Activated CD8-positive, alpha-beta memory T cell treated with anti-CD3 and anti-CD28 coated beads, Interleukin-2, amount 50 U/mL, for 4 hours (primary cell): ENCODE results near the gene BTF3.
"Not testable (repeated sequence)": the region's sequence is repeated elsewhere in the genome, so short reads cannot be mapped to it uniquely, and the experiment has no call there.

Experiments
- DNase-seq: peaks from one replicate; pipeline ENCODE4 v3.0.0-alpha.2; 2020

BTF3 gene

DNA sequence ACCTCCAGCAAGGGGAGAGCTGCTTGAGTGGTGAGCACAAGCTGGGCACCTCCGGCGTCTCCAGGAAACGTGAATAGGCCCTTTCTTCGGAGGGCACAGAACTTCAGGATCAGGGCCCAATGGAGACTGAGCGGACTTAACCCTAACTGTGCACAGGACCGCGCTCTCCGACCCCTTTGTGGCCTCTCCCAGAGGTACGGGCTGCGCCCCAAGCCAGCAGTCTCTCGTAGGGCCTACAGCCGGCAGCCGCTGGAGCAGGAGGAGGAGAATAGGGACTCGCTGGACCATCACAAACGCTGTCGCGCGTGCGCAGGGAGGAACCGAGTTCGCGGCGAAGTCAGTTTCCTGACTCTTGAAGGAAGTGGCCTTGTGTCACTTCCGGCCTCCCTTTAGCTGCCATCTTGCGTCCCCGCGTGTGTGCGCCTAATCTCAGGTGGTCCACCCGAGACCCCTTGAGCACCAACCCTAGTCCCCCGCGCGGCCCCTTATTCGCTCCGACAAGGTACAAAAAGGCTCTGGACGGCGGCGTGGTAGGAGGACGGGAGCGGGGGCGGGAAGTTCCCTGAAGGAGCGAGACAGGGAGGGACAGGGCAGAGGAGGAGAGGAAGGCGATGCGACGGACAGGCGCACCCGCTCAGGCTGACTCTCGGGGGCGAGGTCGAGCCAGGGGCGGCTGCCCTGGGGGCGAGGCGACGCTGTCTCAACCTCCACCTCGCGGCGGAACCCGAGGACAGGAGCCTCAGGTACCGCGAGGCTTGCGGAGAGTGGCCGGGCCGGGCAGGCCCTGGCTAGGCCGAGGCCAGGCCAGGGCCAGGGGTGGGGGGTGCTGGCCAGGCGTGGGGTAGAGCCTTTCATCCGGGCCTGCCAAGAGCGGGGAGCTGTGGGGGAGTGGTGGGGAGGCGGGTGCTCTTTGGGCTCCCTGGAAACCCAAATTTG lies at the start of gene BTF3:
Gene BTF3 (plus strand): TSS at position 386 of the 936 bp plus-strand sequence. CDS start 226 bp downstream, at position 612.
- peak; percentile 91 for DNase-seq

DNA sequence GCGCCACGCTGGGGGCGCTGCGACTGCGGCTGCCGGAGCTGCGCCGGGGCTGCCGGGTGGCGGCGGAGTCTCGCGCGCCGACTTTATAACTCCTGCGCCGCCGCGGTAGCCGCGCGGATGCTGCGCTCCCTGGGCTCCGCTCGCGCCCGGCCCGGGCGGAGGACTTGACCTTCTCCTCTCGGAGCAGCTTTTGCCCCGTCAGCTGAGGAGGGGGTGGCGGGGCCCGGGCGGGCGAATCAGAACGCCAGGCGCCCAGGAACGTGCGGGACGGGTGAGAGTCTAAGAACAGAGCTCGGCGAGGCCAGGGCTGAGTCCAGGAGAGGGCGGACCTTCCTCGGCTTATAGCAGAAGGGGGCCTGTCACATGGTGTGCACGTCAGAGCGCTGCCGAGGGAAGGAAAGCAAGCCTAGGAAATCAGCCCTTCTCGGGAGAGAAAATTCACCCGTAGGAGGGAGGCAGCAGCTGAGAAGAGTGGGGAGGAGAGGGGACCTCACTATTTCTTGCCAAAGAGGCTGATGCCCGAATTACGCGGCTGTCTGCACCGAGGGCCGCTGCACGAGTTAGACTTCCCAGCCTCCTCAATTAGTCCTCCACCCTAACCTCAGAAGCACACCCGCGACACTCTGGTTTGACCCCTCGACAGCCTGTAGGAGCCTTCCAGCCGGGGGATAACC lies 49.6 kb upstream of the BTF3 start, which contains the start of gene FOXD1:
Gene FOXD1 (minus strand): TSS at position 315 of the 674 bp plus-strand sequence. CDS start 415 bp downstream, outside the sequence.
- DNase-seq = no peak

DNA sequence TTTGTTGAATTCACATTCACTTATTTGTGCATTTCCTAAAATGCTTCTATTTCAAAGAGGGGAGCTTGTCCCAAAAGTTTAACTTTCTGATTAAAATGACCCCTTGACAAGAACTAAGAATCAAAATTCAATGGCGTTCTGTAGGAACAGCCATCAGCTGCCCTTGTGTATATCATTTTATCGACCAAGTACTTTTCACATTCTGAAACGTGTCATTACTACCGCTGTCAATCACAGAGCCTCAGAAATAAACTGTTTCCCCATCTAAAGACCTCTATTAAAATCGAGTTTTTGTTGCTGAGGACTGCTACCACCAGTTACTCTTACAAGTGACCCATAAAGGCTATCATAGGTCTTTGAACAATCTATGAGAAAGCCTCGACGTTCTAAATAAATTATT lies 48.1 kb upstream of the BTF3 start:
- no peak for DNase-seq

DNA sequence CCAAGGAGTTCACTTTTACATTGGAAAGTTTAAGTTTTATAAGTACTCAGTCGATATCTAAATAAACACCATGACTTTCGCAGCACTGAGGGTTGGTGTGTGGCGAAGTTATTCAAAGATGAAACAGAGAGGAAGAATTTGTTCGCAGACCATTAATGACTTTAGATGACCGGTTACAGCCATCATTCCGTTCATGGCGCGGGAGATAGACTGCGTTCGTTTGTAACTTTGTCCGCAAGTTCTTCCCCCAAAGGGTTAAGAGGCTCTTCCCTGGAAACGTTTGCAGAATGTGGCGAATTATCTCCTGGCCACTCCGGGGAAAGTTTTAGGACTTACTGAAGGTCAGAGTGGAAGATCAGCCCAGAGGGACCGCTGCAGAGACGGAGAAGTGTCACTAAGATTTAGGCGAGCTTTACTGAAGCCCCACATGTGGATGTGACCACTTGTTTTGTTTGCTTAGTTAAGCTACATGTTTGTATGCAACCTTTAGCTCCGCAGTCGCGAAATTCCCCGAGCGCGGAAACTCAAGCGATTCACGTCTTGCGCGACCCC lies 47.5 kb upstream of the BTF3 start:
- DNase-seq = no peak

DNA sequence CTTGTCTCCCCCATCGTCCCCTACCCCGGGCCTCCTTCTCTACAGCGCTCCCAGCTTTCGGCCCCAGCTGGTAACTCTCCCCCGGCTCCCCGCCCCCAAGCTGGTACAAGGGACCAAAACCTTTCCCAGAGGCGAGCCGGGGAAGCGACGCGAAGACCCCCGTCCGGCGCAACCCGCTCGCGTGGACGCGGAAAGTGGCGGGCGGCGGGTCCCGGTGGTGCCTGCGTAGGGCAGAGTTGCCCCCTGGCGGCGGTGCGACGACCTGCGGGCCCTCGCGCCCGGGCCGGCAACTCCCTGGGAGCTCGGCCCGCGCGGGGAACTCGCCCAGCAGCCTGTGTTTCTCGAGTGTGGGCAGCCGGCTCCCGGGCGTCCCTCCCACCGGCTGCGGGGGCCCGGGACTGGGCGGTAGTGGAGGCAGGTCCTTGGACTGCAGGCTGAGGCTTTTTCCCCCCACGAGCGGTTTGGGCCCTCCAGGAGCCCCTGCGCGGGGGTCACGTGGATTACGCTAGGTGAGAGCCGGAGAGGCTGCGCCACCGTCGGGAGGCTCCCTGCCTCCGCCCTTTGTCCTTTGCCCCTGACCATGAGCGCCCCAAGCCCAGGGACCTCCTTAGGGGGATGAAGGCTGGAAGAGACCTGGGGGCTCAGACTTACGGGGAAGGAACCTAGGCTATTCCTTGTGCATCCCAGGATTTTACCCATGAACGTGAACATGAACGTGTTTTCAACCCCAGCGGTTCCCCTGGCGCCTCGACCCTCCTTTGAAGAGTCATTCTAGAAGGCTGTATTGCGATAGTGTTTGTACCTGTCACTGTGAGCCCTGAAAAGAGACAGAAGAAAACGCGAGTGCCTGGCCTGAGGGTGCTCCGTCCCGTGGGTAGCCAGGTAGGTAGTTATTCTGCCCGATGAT lies 46.8 kb upstream of the BTF3 start:
- DNase-seq = peak; percentile 77

DNA sequence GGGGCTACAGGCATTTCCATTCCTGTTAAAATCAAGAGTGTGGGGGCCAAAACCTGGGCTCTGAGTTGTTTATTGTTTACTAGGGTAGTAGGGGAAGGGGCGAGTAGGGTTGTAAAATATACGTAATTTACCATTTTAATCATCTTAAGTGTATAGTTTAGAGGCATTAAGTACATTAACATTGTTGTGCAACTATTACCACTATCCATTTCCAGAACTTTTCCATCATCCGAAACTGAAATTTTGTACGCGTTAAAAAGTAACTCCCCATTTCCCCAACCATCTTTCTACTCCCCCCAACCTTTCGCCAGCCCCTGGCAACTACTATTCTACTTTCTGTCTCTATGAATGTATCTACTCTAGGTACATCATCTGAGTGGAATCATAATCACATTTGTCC lies 46.0 kb upstream of the BTF3 start:
- DNase-seq = no peak

DNA sequence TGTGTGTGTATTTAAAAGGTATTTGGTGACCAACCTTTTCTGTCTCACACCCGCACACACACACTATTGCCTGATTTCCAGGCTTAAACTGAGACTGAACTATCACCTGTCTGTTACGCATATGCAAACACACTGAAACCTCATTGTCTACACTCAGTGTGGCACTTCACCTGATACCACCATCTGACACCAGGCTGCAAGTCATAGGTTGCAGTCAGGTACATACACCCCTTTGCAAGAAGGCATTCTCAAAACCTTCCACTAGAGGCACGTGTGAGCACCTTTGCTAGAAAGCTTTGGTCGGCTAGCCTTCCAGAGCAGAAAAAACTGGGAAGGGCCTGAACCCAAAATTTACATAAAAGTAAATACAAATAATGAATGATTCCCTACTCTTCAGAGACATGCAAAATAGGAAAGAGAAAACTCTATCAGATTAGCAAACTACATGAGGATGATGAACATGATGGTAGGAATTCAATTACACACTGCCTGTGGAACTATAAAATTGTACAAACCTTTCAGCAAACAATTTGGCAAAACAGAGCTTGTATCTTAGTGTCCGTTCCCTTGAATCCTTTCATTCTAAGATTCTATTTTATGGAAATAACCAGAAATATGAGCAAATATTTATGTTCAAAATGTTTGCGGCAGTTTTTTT lies 43.7 kb upstream of the BTF3 start:
- no peak for DNase-seq

DNA sequence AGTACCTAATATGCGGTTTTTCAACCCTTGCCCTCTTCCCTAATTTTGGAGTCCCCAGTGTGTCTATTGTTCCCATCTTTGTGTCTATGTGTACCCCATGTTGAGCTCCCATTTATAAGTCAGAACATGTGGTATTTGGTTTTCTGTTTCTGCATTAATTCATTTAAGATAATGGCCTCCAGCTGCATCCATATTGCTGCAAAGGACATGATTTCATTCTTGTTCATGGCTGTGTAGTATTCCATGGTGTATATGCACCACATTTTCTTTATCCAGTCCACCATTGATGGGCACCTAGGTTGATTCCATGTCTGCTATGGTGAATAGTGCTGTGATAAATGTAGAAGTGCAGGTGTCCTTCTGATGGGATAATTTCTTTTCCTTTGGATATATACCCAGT lies 41.8 kb upstream of the BTF3 start:
- DNase-seq = not testable (repeated sequence)

DNA sequence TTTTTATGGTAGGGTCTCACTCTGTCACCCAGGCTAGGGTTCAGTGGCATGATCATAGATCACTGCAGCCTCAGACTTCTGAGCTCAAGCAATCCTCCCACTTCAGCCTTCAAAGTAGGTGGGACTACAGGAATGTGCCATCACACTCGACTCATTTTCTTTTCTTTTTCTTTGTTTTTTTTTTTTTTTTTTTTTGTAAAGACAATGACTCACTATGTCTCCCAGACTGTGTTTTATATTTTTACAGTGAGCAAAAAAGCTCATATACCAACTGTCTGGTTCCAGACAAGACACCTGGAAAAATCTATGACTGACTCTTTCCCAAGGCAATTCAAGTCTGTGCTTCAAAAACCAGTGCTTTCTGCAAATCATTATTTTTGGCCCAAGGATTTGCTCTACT lies 38.9 kb upstream of the BTF3 start:
- no peak for DNase-seq

DNA sequence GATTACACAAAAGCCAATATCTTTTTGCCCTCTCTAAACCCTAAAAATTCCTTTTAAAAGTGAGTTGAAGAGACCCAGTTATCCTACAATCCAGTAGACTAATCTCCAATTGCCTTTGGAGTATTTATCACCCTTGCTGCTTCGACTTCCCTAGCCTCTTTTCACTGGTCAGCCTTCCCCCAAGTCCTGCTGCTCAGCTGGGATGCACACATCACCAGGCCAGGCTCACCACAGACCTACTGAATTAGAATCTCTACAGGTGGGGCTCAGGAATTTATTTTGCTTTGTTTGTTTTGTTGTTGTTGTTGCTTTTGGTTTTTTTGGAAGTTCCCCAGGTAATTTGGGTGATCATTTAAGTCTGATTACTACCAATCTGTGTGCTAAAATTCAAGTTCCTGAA lies 38.1 kb upstream of the BTF3 start:
- DNase-seq = no peak

DNA sequence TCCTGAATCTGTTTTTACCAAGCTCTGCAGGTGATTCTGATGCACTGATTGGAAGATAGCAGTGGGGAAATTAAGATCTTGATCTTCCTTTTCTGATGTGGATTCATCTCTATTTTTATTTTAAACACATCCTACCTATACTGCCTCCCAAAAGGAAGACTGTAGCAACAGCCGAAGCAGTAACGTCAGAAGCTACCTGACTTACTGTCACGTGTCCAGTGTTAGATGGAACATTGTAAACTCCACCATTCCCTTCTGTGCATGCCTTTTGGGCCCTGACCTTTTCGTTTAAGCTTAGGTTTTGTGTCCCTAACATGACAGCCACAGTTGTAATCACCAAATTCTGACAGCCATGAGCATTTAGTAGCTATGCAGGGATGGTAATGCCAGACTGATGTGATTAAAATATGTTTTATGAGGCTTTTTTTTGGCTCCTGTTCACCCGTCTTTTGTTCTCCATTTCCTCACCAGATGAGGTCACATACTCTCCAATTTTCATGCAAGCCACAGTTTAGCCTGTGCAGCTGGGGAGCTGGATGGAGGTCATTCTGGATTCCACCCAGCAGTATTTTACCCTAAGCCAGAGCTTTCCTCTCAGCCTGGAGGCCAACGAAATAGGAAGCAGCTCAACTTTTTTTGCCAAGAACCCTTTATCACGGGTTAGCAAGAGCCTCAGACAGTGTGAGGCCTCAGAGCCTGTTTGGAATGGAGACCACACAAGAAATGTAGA lies 34.1 kb upstream of the BTF3 start:
- no peak for DNase-seq

DNA sequence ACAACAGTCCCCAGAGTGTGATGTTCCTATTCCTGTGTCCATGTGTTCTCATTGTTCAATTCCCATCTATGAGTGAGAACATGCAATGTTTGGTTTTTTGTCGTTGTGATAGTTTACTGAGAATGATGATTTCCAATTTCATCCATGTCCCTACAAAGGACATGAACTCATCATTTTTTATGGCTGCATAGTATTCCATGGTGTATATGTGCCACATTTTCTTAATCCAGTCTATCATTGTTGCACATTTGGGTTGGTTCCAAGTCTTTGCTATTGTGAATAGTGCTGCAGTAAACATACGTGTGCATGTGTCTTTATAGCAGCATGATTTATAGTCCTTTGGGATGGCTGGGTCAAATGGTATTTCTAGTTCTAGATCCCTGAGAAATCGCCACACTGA lies 29.6 kb upstream of the BTF3 start:
- not testable (repeated sequence) for DNase-seq

DNA sequence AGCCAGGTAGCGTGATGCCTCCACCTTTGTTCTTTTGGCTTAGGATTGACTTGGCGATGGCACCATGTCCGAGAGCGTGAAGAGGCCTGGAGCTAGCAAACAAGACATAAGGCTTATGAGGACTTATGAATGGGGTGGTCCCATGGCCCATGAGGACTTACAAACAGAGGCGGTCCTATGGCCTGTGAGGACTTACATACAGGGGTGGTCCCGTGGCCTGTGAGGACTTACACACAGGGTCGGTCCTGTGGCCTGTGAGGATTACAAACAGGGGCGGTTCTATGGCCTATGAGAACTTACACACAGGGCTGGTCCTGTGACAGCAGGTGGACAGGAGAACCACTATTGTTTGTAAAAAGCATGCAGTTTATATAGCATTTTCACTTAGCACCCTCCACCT lies 28.4 kb upstream of the BTF3 start:
- no peak for DNase-seq

DNA sequence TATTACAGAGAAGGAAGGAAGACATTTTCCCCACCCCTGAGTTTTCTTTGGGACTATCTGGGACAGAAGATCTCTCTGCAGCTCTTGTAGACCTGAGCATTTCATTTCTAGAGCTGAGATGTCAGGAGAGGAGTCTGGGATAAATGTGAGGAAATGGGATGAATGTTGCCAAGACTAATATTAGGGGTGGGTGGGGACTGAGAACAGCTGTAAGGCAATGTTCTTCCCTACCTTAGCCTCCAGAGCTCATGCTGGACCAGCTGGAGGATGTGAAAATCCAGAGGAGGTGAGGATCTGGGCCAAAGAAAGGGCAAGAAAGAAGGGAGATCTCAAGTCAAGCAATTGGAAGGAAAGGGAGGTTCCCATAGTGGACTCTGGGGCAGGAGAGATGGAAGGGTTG lies 26.6 kb upstream of the BTF3 start:
- DNase-seq = no peak

DNA sequence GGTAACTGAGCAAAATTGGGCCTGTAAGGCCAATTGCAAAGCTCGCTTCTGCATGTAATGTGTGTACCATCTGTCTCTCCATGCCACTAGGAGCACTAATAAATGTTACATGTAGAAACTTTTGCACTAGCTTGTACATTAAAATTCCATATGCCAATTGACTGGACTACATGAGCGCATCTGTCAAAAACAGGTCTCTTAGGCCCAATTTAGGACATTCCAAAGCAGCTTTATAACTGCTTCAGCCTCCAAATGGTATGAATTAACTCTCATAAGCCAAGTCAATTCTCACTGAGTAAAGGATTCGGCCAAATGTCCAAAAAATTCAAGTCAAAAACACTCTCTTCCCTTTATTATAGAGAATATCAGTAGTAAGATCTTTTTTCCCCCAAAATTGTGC lies 26.1 kb upstream of the BTF3 start:
- no peak for DNase-seq

DNA sequence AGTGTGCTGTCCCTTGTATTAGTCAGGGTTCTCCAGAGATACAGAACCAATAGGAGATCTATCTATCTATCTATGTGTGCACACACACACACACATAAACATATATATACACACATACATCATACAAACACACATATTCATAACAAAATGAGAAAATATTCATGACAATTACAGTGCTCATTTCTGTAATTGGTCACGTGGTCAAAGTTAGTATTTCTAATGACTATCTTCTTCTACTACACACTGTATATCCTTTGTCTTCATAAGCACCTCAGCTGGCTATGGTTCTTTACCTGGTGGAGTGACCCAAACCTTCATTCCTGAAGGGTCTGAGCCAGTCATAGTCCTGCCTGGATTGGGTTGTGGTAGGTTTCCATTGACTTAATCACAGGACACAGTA lies 17.7 kb upstream of the BTF3 start:
- no peak for DNase-seq

DNA sequence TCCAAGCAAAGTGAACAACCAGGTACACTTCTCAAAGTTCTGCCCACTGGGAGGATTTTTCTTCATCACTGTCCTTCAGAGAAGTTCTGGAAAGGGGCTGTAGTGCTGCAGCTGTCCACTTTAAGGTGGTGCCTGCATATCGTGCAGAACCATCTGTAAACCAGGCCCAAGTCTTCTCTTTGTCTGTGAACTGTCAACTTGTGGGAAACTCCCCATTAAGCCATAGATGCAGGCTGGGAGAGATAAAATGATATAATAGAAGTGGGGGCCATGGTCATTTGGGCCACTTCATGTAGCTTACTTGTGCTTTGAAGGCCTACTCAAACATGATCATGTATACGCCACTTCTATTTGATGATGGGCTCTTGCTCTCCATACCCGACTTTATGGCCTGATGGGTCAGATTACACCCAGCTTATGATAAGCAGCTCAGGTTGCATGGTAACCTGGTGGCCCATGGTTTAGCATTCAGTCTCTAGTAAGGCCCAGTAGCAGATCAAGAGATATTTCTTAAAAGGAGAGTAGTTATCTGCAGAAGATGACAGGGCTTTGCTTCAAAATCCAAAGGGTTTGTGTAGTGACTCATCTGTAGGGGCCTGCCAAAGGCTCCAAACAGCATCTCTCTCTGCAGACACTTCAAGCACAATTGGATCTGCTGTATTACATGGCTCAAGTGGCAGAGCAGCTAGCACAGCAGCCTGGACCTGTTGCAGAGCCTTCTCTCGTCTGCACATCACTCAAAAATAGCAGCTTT lies 15.7 kb upstream of the BTF3 start:
- no peak for DNase-seq

DNA sequence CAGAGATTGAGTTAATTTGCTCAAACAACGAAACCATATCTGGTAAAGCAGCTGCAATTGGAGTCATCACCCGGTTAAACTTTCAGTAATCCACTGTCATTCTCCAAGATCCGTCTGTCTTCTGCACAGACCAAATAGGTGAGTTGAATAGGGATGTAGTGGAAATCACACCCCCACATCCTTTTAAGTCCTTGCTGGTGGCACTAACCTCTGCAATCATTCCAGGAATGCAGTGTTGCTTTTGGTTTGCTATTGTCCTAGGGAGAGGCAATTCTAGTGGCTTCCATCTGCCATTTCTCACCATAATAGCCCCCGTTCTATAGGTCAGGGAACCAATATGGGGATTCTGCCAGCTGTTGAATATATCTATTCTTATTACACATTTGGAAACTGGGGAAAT lies 14.6 kb upstream of the BTF3 start:
- DNase-seq = no peak

DNA sequence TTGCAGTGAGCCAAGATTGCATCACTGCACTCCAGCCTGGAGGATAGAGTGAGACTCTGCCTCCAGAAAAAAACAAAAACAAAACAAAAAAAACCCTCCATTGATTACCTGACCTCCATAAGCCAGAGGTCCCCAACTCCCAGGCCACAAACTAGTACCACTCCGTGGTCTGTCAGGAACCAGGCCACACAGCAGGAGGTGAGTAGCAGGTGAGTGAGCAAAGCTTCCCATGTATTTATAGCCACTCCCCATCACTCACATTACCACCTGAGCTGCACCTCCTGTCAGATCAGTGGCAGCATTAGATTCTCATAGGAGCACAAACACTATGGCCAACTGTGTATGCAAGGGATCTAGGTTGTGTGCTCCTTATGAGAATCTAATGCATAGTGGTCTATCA lies 13.7 kb upstream of the BTF3 start:
- no peak for DNase-seq

DNA sequence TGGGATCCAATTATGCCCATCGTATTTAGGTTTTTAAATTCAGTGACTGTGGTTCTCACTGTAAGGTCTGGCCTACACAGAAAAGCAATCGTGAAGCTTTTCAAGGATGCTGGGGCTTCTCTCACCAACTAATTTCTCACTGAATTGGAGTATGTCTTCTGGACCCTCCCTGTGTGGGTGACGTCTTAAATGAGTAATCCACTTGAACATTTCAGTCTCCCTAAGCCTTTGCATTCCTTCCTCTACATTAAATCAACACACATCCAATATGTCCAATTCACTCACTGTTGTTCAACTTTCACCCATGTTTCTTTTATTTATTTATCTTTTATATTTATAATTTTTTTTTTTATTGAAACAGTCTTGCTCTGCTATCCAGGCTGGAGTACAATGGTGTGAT lies 12.5 kb upstream of the BTF3 start:
- no peak for DNase-seq
